HG03469 (cell line): ENCODE results near the gene BCO1.

Experiments
- ATAC-seq: cut with Tn5 transposase; IDR thresholded peaks from one replicate; pipeline ENCODE4 v1.9.1; 2021; ENCODE audit warnings: mild to moderate bottlenecking, moderate library complexity, moderate number of reproducible peaks; ENCODE audit not compliant: unreplicated experiment

The BCO1 gene

GRCh38 chr16:81275064-81275532 is 36.6 kb downstream of the BCO1 start:
- ATAC-seq: no peak

DNA sequence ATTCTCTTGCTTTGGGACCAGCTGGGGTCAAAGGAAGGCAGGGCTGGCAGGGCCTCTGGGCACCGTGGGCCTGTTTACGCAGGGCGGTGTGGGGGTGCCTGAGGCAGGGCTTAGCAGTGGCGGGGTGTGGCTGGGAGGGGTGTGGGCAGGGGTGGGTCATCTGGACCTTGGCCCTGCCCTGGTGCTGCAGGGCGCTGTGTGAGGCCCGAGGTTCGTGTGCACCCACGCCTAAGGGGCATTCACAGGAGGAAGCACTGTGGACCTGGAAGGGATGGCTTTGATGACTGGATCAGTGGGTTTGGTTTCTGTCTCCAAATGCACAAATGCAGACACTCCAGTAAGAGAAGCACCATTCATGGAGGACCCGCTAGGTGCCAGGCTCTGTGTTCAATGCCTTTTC is 37.3 kb downstream of the BCO1 start:
- no peak for ATAC-seq

GRCh38 chr16:81276323-81276722 is 37.8 kb downstream of the BCO1 start:
- no peak for ATAC-seq

- ATAC-seq: no peak
Measured at GRCh38 chr16:81277541-81278080, 39.1 kb downstream of the BCO1 start.

- ATAC-seq: no peak
Measured at GRCh38 chr16:81278526-81278925, 40.0 kb downstream of the BCO1 start.

DNA sequence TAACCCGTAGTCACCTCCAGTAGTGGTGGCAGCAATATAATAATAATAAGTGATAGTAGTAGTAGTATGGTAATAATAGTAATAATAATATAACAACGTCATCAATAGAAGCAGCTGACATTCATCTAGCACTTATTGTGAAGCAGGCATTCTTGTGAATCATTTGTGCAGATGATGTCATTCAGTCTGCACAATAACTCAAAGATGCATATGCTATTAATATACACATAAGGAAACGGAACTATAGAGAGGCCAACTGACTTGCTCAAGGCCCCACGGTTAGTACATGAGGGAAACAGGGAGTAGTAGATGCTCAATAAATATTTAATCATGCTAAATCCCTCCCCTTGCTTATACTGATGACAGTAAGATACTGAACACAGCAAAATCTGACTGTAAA is 40.9 kb downstream of the BCO1 start:
- no peak for ATAC-seq

- no peak for ATAC-seq
Measured at GRCh38 chr16:81280393-81280792, 41.9 kb downstream of the BCO1 start.

GRCh38 chr16:81283044-81283443 is 44.6 kb downstream of the BCO1 start:
- no peak for ATAC-seq

- no peak for ATAC-seq
Measured at GRCh38 chr16:81284995-81285600, 46.6 kb downstream of the BCO1 start.

- ATAC-seq: no peak
Measured at GRCh38 chr16:81286190-81286589, 47.7 kb downstream of the BCO1 start.

GRCh38 chr16:81291117-81291516 is 52.6 kb downstream of the BCO1 start:
- no peak for ATAC-seq

DNA sequence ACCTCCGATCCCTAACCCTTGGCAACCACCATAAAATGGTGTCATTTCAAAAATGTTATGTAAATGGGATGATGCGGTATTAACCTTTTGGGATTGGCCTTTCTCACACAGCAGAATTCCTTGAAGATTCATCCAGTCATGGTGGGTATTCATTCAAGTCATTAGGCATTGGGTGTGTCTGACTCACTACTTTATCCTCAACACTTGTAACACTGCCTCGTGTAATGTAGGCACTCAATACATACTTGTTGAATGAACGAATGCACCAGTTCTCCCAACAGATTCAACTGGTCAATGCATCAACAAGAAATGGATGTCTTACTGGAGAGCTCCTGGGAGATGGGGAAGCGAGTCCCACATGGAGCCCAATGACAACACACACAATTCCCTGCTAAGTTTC is 54.4 kb downstream of the BCO1 start:
- no peak for ATAC-seq

GRCh38 chr16:81293909-81294802 is 55.7 kb downstream of the BCO1 start:
- no peak for ATAC-seq

GRCh38 chr16:81296631-81297030 is 58.1 kb downstream of the BCO1 start:
- ATAC-seq: no peak

- ATAC-seq: no peak
Measured at GRCh38 chr16:81307770-81308169, 69.3 kb downstream of the BCO1 start.

DNA sequence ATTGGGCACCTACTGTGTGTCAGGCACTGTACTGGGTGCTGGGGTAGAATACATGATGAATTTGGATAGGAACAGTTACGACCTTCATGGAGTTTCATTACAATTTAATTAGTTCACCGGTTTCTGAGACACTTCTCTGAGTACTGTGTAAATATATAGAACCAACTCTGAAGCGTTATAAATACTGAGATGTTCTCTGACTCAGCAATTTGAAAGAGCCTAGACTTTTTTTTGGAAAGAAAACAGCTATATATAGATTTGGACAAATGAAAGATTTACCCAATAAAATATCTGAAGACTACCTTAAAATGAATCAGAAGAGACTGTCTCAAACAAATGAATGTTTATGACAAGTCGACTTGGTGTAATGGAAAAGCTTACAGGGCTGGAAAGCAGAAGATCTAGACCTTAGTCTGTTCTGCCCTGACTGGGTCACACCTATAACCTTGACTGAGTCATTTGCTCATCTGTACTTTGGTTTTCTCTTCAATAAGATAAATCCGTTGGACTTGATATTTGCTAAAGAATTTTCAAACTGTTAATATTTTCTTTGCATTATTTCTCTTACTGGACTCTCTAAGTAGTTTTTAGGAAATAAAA is 71.7 kb downstream of the BCO1 start:
- no peak for ATAC-seq

GRCh38 chr16:81311762-81312161 is 73.3 kb downstream of the BCO1 start:
- ATAC-seq: no peak

DNA sequence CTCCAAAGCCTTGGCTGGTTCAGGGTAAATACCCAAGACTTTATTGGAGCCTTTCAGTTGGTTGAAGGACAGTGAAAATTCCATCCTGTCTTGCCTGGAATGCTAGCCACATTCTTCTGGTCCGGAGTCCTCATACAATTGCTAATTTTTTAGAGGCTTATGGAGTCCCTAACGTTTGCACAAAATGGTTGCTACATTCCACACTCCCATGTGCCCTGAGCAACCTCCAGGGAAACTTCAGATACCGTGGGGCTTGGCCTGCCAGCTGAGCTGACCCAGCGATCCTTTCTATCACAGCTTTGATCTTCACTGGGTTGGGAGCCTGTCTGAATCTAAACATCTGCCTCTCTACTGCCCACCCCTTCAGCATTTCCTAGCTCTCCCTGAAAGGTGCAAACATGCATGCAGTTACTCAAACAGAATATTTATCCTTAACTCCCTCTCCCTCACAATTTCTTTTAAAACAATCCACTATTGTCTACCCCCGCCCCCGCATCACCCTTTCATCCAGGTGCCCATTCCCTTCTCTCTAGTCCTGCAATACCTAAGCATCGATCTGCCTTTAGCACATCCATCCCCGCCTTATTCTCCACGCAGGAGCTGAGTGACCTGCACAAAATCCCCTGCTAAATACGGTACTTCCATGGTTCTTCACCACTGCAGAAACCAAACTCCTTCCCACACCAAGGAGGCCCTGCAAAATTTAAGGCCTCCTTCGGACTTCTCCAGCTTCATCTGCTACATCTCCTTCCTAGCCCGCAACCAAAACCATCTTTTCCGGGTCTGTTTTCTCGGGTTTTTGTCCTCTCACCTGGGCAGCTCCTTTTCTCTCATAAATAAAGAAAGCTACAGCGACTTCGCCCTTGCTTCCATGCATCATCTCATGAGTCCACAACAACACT is 75.5 kb downstream of the BCO1 start:
- ATAC-seq: no peak

GRCh38 chr16:81314603-81315270 is 76.2 kb downstream of the BCO1 start, which contains the start of gene GAN:
TSS of gene GAN (plus strand) at chr16:81314962. CDS start at chr16:81315114, 152 bp downstream.
- peak; percentile 92 for ATAC-seq
